Heart right ventricle (tissue), 16 donors: ENCODE measurements around the gene IKZF3. TPM values are rescaled to one million over a fixed set of nuclear protein-coding genes. Genes with fewer than 3 reads are reported as not detected.
"Not testable (repeated sequence)": the region's sequence is repeated elsewhere in the genome, so short reads cannot be mapped to it uniquely, and the experiment has no call there.

Source experiments
- ATAC-seq, 8 donors: fragments of 200-7000 bp; cut with Tn5 transposase; one replicate each; pipeline ENCODE4 v1.9.1; 2020; ENCODE audit warnings: mild to moderate bottlenecking in 8 of 8, moderate library complexity in 8 of 8, moderate number of reproducible peaks in 1 of 8
- DNase-seq, 2 donors: peaks; one replicate each; pipeline ENCODE4 v3.0.0-alpha.2; 2020
- H3K27ac ChIP-seq, 10 donors: fragments of 200-600 bp; sonication (generic) in 2 of 10; one replicate each; pipeline versions ENCODE4 v1.5.0 to v1.8.0; 2020 to 2022; ENCODE audit warnings: mild to moderate bottlenecking in 3 of 10
- H3K27me3 ChIP-seq, 7 donors: fragments of 200-600 bp; one replicate each; pipeline ENCODE4 v1.8.0; 2021 to 2022; ENCODE audit warnings: mild to moderate bottlenecking in 2 of 7
- H3K36me3 ChIP-seq, 9 donors: fragments of 200-600 bp; sonication (generic) in 1 of 9; one replicate each; pipeline versions ENCODE4 v1.5.0 to v1.8.0; 2020 to 2022; ENCODE audit warnings: mild to moderate bottlenecking in 2 of 9
- H3K4me1 ChIP-seq, 9 donors: fragments of 200-600 bp; sonication (generic) in 1 of 9; one replicate each; pipeline versions ENCODE4 v1.5.0 to v1.8.0; 2020 to 2022; ENCODE audit warnings: mild to moderate bottlenecking in 4 of 9
- H3K4me3 ChIP-seq, 10 donors: fragments of 200-600 bp; sonication (generic) in 2 of 10; one replicate each; pipeline versions ENCODE4 v1.5.0 to v1.8.0; 2020 to 2022; ENCODE audit warnings: mild to moderate bottlenecking in 7 of 10, moderate library complexity in 2 of 10
- H3K9me3 ChIP-seq, 11 donors: fragments of 200-600 bp in 10 of 11; sonication (generic) in 2 of 11; one replicate each; pipeline versions ENCODE4 v1.5.0 to v1.8.0; 2013 to 2022; ENCODE audit warnings: mild to moderate bottlenecking in 2 of 11, control low read depth in 1 of 11, moderate library complexity in 1 of 11
- WGBS, 2 donors: extraction: QIAGEN DNeasy Blood & Tissue Kit; methylation state at CpG; one replicate each; pipeline ENCODE4 v1.1.7; 2013; ENCODE audit warnings: inconsistent platforms in 1 of 2; 5-methylcytosine and 5-hydroxymethylcytosine counted together
- intact Hi-C, 10 donors: fragments of 100-400 bp; cut with DNase I; formaldehyde crosslinking; loops; one replicate each; pipeline versions ENCODE4 v1.11.1 to v1.14.2; 2022
- polyA plus RNA-seq, 2 donors: library from polyadenylated mRNA; stranded (reverse); fragments of 200-250 nt; gene quantifications; one replicate each; pipeline ENCODE4 v1.2.3, GENCODE V29; 2013
- total RNA-seq, 10 donors: library from RNA; stranded (reverse); fragmentation: NEBNext Ultra II Directional in 3 of 10; extraction: Animal tissue kit (Norgen Biotek cat#: 25700) in 3 of 10; gene quantifications; one replicate each; pipeline versions ENCODE4 v1.2.1 to v1.2.4, GENCODE V29; 2021 to 2023
- TF ChIP-seq, protein P1 (sequence below), 9 donors: fragments of 200-600 bp; sonication (generic) in 2 of 9; IDR thresholded peaks; one replicate each; pipeline versions ENCODE4 v1.5.0 to v1.8.0; 2021 to 2022; ENCODE audit warnings: antibody characterized with exemption in 9 of 9, mild to moderate bottlenecking in 5 of 9, moderate library complexity in 1 of 9
- donor health status: Arrhythmogenic right ventricular cardiomyopathy.
- donor health status: ischemic (EF 13 %, LVEDD 7.1; RV severe dilation, severe dysfunction).
- donor health status: healthy with polysubstance abuse.
- donor health status: DM: no; HTN: yes; CAD: no.
- donor health status: DM: no; HTN: no; CAD: no.
- donor health status: ischemic (EF 25% LVEDD 6.9; RV normal size, moderate dysfunction).
- donor health status: ischemic (EF 25% LVEDD 5.7; RV mildly dilated, moderate dysfunction).
- donor health status: healthy.
- donor health status: DM: yes; HTN: yes; CAD: no.
- donor health status: Ischemic cardiomyopathy.
- donor health status: ischemic (EF 35%, LVEDD 5.7; RV mildly dilated, moderate dysfunction).
- donor health status: nonischemic (EF 11% LVEDD 7.7; RV severe dilation, severe dysfunction).
- donor health status: DM: yes; HTN: yes; CAD: no.
- donor health status: PGD.
- donor health status: ischemic (EF 29% LVEDD 5.4; RV normal size, mild dysfunction).
- donor health status: nonischemic (EF 23%, LVEDD 6.1; RV moderate dilation, normal function).

IKZF3 gene
- total and polyA plus RNA-seq, 12 donors = 0.06 to 5.0 (median 0.26) TPM

GRCh38 chr17:39714234-39714633 lies 149.9 kb downstream of the IKZF3 start:
- peaks cover 0 to 100% (median 30%) of the 10 kb centered on the region in 9 donors for H3K36me3 ChIP-seq
- no peak overlapping the region for H3K27ac ChIP-seq
- no peaks in the 10 kb centered on the region for H3K9me3 ChIP-seq
- WGBS, 2 donors = 93 to 97% methylated on average over 4 of the region's 4 CpGs
- DNase-seq (no peak), ATAC-seq (no peak)
- intact Hi-C loops = no loop called here
- no peaks in the 10 kb centered on the region for H3K27me3 ChIP-seq
- peaks cover 0 to 19% (median 14%) of the 10 kb centered on the region in 9 donors for H3K4me1 ChIP-seq
- H3K4me3 ChIP-seq = no peak overlapping the region
- TF ChIP-seq, protein P1, sequence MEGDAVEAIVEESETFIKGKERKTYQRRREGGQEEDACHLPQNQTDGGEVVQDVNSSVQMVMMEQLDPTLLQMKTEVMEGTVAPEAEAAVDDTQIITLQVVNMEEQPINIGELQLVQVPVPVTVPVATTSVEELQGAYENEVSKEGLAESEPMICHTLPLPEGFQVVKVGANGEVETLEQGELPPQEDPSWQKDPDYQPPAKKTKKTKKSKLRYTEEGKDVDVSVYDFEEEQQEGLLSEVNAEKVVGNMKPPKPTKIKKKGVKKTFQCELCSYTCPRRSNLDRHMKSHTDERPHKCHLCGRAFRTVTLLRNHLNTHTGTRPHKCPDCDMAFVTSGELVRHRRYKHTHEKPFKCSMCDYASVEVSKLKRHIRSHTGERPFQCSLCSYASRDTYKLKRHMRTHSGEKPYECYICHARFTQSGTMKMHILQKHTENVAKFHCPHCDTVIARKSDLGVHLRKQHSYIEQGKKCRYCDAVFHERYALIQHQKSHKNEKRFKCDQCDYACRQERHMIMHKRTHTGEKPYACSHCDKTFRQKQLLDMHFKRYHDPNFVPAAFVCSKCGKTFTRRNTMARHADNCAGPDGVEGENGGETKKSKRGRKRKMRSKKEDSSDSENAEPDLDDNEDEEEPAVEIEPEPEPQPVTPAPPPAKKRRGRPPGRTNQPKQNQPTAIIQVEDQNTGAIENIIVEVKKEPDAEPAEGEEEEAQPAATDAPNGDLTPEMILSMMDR (IDR thresholded peaks at IDR 0.05) = no peak

DNA sequence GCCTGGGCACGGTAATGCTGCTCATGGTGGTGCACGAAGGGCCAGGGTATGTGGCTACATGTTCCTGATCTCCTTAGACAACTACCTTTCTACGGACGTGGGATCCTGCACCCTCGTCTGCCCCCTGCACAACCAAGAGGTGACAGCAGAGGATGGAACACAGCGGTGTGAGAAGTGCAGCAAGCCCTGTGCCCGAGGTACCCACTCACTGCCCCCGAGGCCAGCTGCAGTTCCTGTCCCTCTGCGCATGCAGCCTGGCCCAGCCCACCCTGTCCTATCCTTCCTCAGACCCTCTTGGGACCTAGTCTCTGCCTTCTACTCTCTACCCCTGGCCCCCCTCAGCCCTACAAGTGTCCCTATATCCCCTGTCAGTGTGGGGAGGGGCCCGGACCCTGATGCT lies 152.3 kb downstream of the IKZF3 start:
- Histone ChIP-seq H3K27ac (no peak overlapping the region), H3K9me3 (no peaks in the 10 kb centered on the region), H3K4me3 (no peak overlapping the region), H3K36me3 (peaks cover 0 to 100% (median 42%) of the 10 kb centered on the region in 9 donors), H3K27me3 (no peaks in the 10 kb centered on the region), H3K4me1 (peaks cover 0 to 15% (median 10%) of the 10 kb centered on the region in 9 donors)
- ATAC-seq (no peak), DNase-seq (no peak)
- TF ChIP-seq, protein P1 (IDR thresholded peaks at IDR 0.05) = no peak
- 94 to 97% methylated on average over 10 of the region's 10 CpGs for WGBS, 2 donors
- intact Hi-C loops = no loop called here

GRCh38 chr17:39711071-39711470 lies 153.0 kb downstream of the IKZF3 start:
- intact Hi-C loops, DNase-seq: not testable (repeated sequence)

GRCh38 chr17:39709998-39710964 lies 153.8 kb downstream of the IKZF3 start:
- intact Hi-C loops = no loop called here
- TF ChIP-seq, protein P1 (IDR thresholded peaks at IDR 0.05) = no peak
- 89 to 91% methylated on average over 20 of the region's 20 CpGs for WGBS, 2 donors
- Histone ChIP-seq H3K27ac (no peak overlapping the region), H3K4me3 (no peak overlapping the region), H3K9me3 (no peaks in the 10 kb centered on the region), H3K36me3 (peaks cover 0 to 86% (median 35%) of the 10 kb centered on the region in 9 donors), H3K27me3 (no peaks in the 10 kb centered on the region), H3K4me1 (peaks cover 2 to 17% (median 9%) of the 10 kb centered on the region in 9 donors)
- ATAC-seq (no peak), DNase-seq (no peak)

More at GRCh38 chr17:39711071-39711470, 153.0 kb downstream of the IKZF3 start:
- not testable (repeated sequence) for ATAC-seq, H3K4me3 ChIP-seq, H3K9me3 ChIP-seq, H3K27ac ChIP-seq, H3K27me3 ChIP-seq
- peaks cover 0 to 94% (median 42%) of the 10 kb centered on the region in 9 donors for H3K36me3 ChIP-seq
- WGBS, 2 donors = 82% methylated on average over 11 of the region's 11 CpGs
- H3K4me1 ChIP-seq = peaks cover 0 to 15% (median 6%) of the 10 kb centered on the region in 9 donors
